GM23338 (cell line): ENCODE data around the gene CDH4. TPM values are rescaled to one million over a fixed set of nuclear protein-coding genes. Genes with fewer than 3 reads are reported as not detected.

Source experiments
- ATAC-seq: fragments of 200-7000 bp; cut with Tn5 transposase; 3 replicates; pipeline ENCODE4 v1.9.1; 2020
- DNase-seq: peaks from one replicate; pipeline ENCODE4 v3.0.0-alpha.2; 2015; ENCODE audit warnings: low spot score
- H2AFZ ChIP-seq: fragments of 200-600 bp; sonication (generic); 2 replicates; pipeline ENCODE4 v1.8.0; 2016; ENCODE audit warnings: antibody characterized with exemption, mild to moderate bottlenecking, moderate library complexity
- H3F3A ChIP-seq: fragments of 200-600 bp; sonication (generic); replicated peaks from 2 replicates; pipeline ENCODE4 v1.8.0; 2017; ENCODE audit warnings: antibody characterized with exemption, mixed run types, low read depth
- H3K27ac ChIP-seq: fragments of 200-600 bp; sonication (generic); 2 replicates; pipeline ENCODE4 v1.6.1; 2016; ENCODE audit warnings: low read depth
- H3K27me3 ChIP-seq: fragments of 200-600 bp; sonication (generic); 2 replicates; pipeline ENCODE4 v1.8.0; 2016; ENCODE audit warnings: mild to moderate bottlenecking, mixed run types, moderate library complexity; ENCODE audit not compliant: insufficient read depth
- H3K36me3 ChIP-seq: fragments of 200-600 bp; sonication (generic); 2 replicates; pipeline ENCODE4 v1.8.0; 2016; ENCODE audit warnings: mild to moderate bottlenecking; ENCODE audit not compliant: insufficient read depth
- H3K4me1 ChIP-seq: fragments of 200-600 bp; sonication (generic); 2 replicates; pipeline ENCODE4 v1.8.0; 2016; ENCODE audit warnings: mild to moderate bottlenecking, moderate library complexity; ENCODE audit not compliant: insufficient read depth
- H3K4me2 ChIP-seq: fragments of 200-600 bp; sonication (generic); 2 replicates; pipeline ENCODE4 v1.7.1; 2017; ENCODE audit warnings: mixed run types
- H3K4me3 ChIP-seq: fragments of 200-600 bp; sonication (generic); 2 replicates; pipeline ENCODE4 v1.6.1; 2016; ENCODE audit warnings: mixed run types
- H3K79me2 ChIP-seq: fragments of 200-600 bp; sonication (generic); replicated peaks from 2 replicates; pipeline ENCODE4 v1.8.0; 2017; ENCODE audit warnings: mild to moderate bottlenecking; ENCODE audit not compliant: insufficient read depth
- H3K9me2 ChIP-seq: fragments of 200-600 bp; sonication (generic); 2 replicates; pipeline ENCODE4 v1.8.0; 2017; ENCODE audit not compliant: insufficient read depth
- H4K20me1 ChIP-seq: fragments of 200-600 bp; sonication (generic); replicated peaks from 2 replicates; pipeline ENCODE4 v1.8.0; 2017; ENCODE audit warnings: mild to moderate bottlenecking; ENCODE audit not compliant: insufficient read depth
- H3K27ac Mint-ChIP-seq: 2 replicates; pipeline ENCODE4 v1.8.0; 2020; ENCODE audit warnings: inconsistent platforms, mild to moderate bottlenecking, moderate library complexity, mixed read lengths
- H3K27me3 Mint-ChIP-seq: 3 replicates; pipeline ENCODE4 v1.8.0; 2022; ENCODE audit warnings: low read depth, mild to moderate bottlenecking, moderate library complexity, mixed read lengths, inconsistent platforms; ENCODE audit not compliant: insufficient read depth, poor library complexity
- H3K36me3 Mint-ChIP-seq: 3 replicates; pipeline ENCODE4 v1.8.0; 2021; ENCODE audit warnings: low read depth, mild to moderate bottlenecking, inconsistent platforms, moderate library complexity, mixed read lengths
- H3K4me1 Mint-ChIP-seq: 3 replicates; pipeline ENCODE4 v1.8.0; 2020; ENCODE audit warnings: mild to moderate bottlenecking, inconsistent platforms, mixed read lengths
- H3K4me3 Mint-ChIP-seq: 3 replicates; pipeline ENCODE4 v1.8.0; 2021; ENCODE audit warnings: moderate library complexity, mild to moderate bottlenecking, inconsistent platforms, mixed read lengths
- H3K9me3 Mint-ChIP-seq: 3 replicates; pipeline ENCODE4 v1.8.0; 2020; ENCODE audit warnings: moderate library complexity, mild to moderate bottlenecking, inconsistent platforms, mixed read lengths
- CREB1 ChIP-seq: fragments of 250-450 bp; sonication (Bioruptor Pico); IDR thresholded peaks from 2 replicates; pipeline ENCODE4 v1.5.0; 2020; ENCODE audit warnings: low read depth, mild to moderate bottlenecking, moderate library complexity
- EZH2 ChIP-seq: fragments of 200-600 bp; sonication (generic); IDR thresholded peaks from one replicate; pipeline ENCODE4 v1.8.0; 2017; ENCODE audit warnings: antibody characterized with exemption, mild to moderate bottlenecking, low read depth; ENCODE audit not compliant: unreplicated experiment
- EZH2phosphoT487 ChIP-seq: fragments of 200-600 bp; sonication (generic); IDR thresholded peaks from one replicate; pipeline ENCODE4 v1.8.1; 2018; ENCODE audit warnings: antibody characterized with exemption; ENCODE audit not compliant: unreplicated experiment
- JUNB ChIP-seq: IDR thresholded peaks from one replicate; pipeline ENCODE4 v1.6.1; 2016; ENCODE audit warnings: antibody characterized with exemption; ENCODE audit not compliant: unreplicated experiment
- NANOG ChIP-seq: IDR thresholded peaks from 2 replicates; pipeline ENCODE4 v1.6.1; 2016; ENCODE audit warnings: antibody characterized with exemption, borderline replicate concordance
- POLR2AphosphoS5 ChIP-seq: IDR thresholded peaks from 2 replicates; pipeline ENCODE4 v1.6.1; 2016; ENCODE audit warnings: antibody characterized with exemption, low read depth
- STAT1 ChIP-seq: IDR thresholded peaks from one replicate; pipeline ENCODE4 v1.6.1; 2016; ENCODE audit warnings: antibody characterized with exemption; ENCODE audit not compliant: unreplicated experiment
- ZNF114 ChIP-seq: fragments of 250-450 bp; sonication (Bioruptor Pico); IDR thresholded peaks from 2 replicates; pipeline ENCODE4 v1.5.0; 2020; ENCODE audit warnings: mild to moderate bottlenecking, moderate library complexity
- ZNF331 ChIP-seq: fragments of 250-450 bp; sonication (Bioruptor Pico); IDR thresholded peaks from 2 replicates; pipeline ENCODE4 v1.5.0; 2020; ENCODE audit warnings: low read depth, mild to moderate bottlenecking, moderate library complexity
- polyA plus RNA-seq: library from polyadenylated mRNA; unstranded; fragments of >200 nt; fragmentation: Nextera tagmentation; extraction: Ambion mirVana; gene quantifications from 2 replicates; pipeline ENCODE4 v1.2.1, GENCODE V29; 2016
- total RNA-seq: library from RNA; depleted of rRNA; stranded (reverse); fragments of >200 nt; shearing (Covaris generic); gene quantifications from 2 replicates; pipeline ENCODE4 v1.2.3, GENCODE V29; 2014
- TF ChIP-seq, protein P1 (sequence below): fragments of 250-450 bp; sonication (Bioruptor Pico); IDR thresholded peaks from 2 replicates; pipeline ENCODE4 v1.5.0; 2020; ENCODE audit warnings: mild to moderate bottlenecking, moderate library complexity
- TF ChIP-seq, protein P2 (sequence below): IDR thresholded peaks from 2 replicates; pipeline ENCODE4 v1.6.1; 2016; ENCODE audit warnings: antibody characterized with exemption
- TF ChIP-seq, protein P3 (sequence below), 2 experiments: fragments of 200-600 bp in 1 of 2; sonication (generic) in 1 of 2; conservative IDR thresholded peaks; 2 replicates each; pipeline versions ENCODE4 v1.5.1 to v1.6.1; 2016 to 2017; ENCODE audit warnings: antibody characterized with exemption in 2 of 2, low read depth in 2 of 2, mild to moderate bottlenecking in 2 of 2, moderate library complexity in 1 of 2
- TF ChIP-seq, protein P4 (sequence below): IDR thresholded peaks from one replicate; pipeline ENCODE4 v1.6.1; 2018; ENCODE audit warnings: antibody characterized with exemption; ENCODE audit not compliant: unreplicated experiment

CDH4 gene
- total and polyA plus RNA-seq, 2 experiments from 2014 or later: 1.2 to 4.2 TPM

DNA sequence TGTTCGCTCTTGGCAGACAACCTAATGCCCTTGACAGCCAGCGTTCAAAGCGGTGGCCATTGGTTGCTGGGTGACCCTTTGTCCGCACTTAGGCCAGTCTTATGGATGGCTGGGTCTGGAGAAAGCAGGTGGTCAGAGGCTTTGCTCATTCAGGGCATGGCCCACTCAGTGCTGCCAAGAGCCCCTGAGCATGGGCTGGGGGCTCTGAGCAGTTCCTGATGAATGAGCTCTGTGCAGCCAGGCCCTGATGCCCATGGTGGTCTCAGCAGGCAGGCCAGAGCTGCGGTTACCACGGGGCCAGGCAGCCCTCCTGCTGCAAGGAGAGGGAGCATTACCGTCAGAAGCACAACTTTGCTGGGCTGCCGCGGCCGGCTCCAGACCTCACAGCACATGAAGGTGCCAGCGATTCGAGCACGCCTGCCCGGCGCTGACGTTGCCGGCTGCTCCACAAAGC lies 36.3 kb downstream of the CDH4 start:
- Mint-ChIP-seq H3K27ac (no peak overlapping the region), H3K4me1 (no peaks in the 10 kb centered on the region), H3K36me3 (peaks cover 3% of the 10 kb centered on the region; the same call in 2 of the 3 replicates), H3K4me3 (no peak overlapping the region), H3K27me3 (peaks cover 15% of the 10 kb centered on the region), H3K9me3 (peaks cover 11% of the 10 kb centered on the region)
- H3K36me3 ChIP-seq: no peaks in the 10 kb centered on the region
- H3K9me2 ChIP-seq: no peaks in the 10 kb centered on the region
- H4K20me1 ChIP-seq: no peaks in the 10 kb centered on the region; the same call in 1 of the 2 replicates
- no peaks in the 10 kb centered on the region for H3K4me1 ChIP-seq
- H2AFZ ChIP-seq: no peak overlapping the region
- DNase-seq: no peak
- peaks cover 3% of the 10 kb centered on the region for H3F3A ChIP-seq
- H3K27ac ChIP-seq: no peak overlapping the region
- H3K4me2 ChIP-seq: no peak overlapping the region
- no peak overlapping the region for H3K4me3 ChIP-seq
- no peaks in the 10 kb centered on the region for H3K79me2 ChIP-seq
- no peak for ATAC-seq
- TF ChIP-seq, protein P1, sequence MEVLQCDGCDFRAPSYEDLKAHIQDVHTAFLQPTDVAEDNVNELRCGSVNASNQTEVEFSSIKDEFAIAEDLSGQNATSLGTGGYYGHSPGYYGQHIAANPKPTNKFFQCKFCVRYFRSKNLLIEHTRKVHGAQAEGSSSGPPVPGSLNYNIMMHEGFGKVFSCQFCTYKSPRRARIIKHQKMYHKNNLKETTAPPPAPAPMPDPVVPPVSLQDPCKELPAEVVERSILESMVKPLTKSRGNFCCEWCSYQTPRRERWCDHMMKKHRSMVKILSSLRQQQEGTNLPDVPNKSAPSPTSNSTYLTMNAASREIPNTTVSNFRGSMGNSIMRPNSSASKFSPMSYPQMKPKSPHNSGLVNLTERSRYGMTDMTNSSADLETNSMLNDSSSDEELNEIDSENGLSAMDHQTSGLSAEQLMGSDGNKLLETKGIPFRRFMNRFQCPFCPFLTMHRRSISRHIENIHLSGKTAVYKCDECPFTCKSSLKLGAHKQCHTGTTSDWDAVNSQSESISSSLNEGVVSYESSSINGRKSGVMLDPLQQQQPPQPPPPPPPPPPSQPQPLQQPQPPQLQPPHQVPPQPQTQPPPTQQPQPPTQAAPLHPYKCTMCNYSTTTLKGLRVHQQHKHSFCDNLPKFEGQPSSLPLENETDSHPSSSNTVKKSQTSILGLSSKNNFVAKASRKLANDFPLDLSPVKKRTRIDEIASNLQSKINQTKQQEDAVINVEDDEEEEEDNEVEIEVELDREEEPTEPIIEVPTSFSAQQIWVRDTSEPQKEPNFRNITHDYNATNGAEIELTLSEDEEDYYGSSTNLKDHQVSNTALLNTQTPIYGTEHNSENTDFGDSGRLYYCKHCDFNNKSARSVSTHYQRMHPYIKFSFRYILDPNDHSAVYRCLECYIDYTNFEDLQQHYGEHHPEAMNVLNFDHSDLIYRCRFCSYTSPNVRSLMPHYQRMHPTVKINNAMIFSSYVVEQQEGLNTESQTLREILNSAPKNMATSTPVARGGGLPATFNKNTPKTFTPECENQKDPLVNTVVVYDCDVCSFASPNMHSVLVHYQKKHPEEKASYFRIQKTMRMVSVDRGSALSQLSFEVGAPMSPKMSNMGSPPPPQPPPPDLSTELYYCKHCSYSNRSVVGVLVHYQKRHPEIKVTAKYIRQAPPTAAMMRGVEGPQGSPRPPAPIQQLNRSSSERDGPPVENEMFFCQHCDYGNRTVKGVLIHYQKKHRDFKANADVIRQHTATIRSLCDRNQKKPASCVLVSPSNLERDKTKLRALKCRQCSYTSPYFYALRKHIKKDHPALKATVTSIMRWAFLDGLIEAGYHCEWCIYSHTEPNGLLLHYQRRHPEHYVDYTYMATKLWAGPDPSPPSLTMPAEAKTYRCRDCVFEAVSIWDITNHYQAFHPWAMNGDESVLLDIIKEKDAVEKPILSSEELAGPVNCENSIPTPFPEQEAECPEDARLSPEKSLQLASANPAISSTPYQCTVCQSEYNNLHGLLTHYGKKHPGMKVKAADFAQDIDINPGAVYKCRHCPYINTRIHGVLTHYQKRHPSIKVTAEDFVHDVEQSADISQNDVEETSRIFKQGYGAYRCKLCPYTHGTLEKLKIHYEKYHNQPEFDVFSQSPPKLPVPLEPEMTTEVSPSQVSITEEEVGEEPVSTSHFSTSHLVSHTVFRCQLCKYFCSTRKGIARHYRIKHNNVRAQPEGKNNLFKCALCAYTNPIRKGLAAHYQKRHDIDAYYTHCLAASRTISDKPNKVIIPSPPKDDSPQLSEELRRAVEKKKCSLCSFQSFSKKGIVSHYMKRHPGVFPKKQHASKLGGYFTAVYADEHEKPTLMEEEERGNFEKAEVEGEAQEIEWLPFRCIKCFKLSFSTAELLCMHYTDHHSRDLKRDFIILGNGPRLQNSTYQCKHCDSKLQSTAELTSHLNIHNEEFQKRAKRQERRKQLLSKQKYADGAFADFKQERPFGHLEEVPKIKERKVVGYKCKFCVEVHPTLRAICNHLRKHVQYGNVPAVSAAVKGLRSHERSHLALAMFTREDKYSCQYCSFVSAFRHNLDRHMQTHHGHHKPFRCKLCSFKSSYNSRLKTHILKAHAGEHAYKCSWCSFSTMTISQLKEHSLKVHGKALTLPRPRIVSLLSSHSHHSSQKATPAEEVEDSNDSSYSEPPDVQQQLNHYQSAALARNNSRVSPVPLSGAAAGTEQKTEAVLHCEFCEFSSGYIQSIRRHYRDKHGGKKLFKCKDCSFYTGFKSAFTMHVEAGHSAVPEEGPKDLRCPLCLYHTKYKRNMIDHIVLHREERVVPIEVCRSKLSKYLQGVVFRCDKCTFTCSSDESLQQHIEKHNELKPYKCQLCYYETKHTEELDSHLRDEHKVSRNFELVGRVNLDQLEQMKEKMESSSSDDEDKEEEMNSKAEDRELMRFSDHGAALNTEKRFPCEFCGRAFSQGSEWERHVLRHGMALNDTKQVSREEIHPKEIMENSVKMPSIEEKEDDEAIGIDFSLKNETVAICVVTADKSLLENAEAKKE (CRISPR knock-in tag): no peak
- TF ChIP-seq, protein P2, sequence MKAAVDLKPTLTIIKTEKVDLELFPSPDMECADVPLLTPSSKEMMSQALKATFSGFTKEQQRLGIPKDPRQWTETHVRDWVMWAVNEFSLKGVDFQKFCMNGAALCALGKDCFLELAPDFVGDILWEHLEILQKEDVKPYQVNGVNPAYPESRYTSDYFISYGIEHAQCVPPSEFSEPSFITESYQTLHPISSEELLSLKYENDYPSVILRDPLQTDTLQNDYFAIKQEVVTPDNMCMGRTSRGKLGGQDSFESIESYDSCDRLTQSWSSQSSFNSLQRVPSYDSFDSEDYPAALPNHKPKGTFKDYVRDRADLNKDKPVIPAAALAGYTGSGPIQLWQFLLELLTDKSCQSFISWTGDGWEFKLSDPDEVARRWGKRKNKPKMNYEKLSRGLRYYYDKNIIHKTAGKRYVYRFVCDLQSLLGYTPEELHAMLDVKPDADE: no peak
- TF ChIP-seq ZNF331 (no peak), STAT1 (no peak), ZNF114 (CRISPR knock-in tag) (no peak), EZH2 (no peak), CREB1 (CRISPR knock-in tag) (no peak), NANOG (no peak), POLR2AphosphoS5 (no peak), EZH2phosphoT487 (no peak), JUNB (no peak)
- TF ChIP-seq, protein P3, sequence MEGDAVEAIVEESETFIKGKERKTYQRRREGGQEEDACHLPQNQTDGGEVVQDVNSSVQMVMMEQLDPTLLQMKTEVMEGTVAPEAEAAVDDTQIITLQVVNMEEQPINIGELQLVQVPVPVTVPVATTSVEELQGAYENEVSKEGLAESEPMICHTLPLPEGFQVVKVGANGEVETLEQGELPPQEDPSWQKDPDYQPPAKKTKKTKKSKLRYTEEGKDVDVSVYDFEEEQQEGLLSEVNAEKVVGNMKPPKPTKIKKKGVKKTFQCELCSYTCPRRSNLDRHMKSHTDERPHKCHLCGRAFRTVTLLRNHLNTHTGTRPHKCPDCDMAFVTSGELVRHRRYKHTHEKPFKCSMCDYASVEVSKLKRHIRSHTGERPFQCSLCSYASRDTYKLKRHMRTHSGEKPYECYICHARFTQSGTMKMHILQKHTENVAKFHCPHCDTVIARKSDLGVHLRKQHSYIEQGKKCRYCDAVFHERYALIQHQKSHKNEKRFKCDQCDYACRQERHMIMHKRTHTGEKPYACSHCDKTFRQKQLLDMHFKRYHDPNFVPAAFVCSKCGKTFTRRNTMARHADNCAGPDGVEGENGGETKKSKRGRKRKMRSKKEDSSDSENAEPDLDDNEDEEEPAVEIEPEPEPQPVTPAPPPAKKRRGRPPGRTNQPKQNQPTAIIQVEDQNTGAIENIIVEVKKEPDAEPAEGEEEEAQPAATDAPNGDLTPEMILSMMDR (conservative IDR thresholded peaks at IDR 0.05; ENCODE audit: low read depth in 2 of 2): no peak
- TF ChIP-seq, protein P4, sequence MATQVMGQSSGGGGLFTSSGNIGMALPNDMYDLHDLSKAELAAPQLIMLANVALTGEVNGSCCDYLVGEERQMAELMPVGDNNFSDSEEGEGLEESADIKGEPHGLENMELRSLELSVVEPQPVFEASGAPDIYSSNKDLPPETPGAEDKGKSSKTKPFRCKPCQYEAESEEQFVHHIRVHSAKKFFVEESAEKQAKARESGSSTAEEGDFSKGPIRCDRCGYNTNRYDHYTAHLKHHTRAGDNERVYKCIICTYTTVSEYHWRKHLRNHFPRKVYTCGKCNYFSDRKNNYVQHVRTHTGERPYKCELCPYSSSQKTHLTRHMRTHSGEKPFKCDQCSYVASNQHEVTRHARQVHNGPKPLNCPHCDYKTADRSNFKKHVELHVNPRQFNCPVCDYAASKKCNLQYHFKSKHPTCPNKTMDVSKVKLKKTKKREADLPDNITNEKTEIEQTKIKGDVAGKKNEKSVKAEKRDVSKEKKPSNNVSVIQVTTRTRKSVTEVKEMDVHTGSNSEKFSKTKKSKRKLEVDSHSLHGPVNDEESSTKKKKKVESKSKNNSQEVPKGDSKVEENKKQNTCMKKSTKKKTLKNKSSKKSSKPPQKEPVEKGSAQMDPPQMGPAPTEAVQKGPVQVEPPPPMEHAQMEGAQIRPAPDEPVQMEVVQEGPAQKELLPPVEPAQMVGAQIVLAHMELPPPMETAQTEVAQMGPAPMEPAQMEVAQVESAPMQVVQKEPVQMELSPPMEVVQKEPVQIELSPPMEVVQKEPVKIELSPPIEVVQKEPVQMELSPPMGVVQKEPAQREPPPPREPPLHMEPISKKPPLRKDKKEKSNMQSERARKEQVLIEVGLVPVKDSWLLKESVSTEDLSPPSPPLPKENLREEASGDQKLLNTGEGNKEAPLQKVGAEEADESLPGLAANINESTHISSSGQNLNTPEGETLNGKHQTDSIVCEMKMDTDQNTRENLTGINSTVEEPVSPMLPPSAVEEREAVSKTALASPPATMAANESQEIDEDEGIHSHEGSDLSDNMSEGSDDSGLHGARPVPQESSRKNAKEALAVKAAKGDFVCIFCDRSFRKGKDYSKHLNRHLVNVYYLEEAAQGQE: no peak
- no peaks in the 10 kb centered on the region for H3K27me3 ChIP-seq
